ENCODE measurements around the gene KCNH5. TPM values are rescaled to one million over a fixed set of nuclear protein-coding genes. Genes with fewer than 3 reads are reported as not detected.

KCNH5 gene
- total RNA-seq, 1 donor from 2014 or later, result 2.8 TPM

GRCh38 chr14:62692490-62693106, 352.7 kb downstream of the KCNH5 start:
- peaks cover 12% of the 10 kb centered on the region for H3K4me1 Mint-ChIP-seq (ENCODE audit: unreplicated experiment)
- H3K27ac Mint-ChIP-seq, result peak overlapping the region; percentile 95
- H3K4me3 Mint-ChIP-seq, result peak overlapping the region; percentile 72
- no peak for DNase-seq (ENCODE audit: extremely low spot score, unreplicated experiment)
- peaks cover 11% of the 10 kb centered on the region for H3K9me3 Mint-ChIP-seq
- TF ChIP-seq CTCF (conservative IDR thresholded peaks at IDR 0.05), result no peak
- H3K36me3 Mint-ChIP-seq, result no peaks in the 10 kb centered on the region
- H3K27me3 Mint-ChIP-seq, result no peaks in the 10 kb centered on the region

- H3K4me3 Mint-ChIP-seq, result peak overlapping the region; percentile 72
- no peak for DNase-seq (ENCODE audit: extremely low spot score, unreplicated experiment)
- H3K9me3 Mint-ChIP-seq, result peaks cover 11% of the 10 kb centered on the region
- no peaks in the 10 kb centered on the region for H3K36me3 Mint-ChIP-seq
- no peak for TF ChIP-seq CTCF (conservative IDR thresholded peaks at IDR 0.05)
- H3K27me3 Mint-ChIP-seq, result no peaks in the 10 kb centered on the region
- H3K27ac Mint-ChIP-seq, result peak overlapping the region; percentile 95
- H3K4me1 Mint-ChIP-seq (ENCODE audit: unreplicated experiment), result peaks cover 12% of the 10 kb centered on the region
Measured at GRCh38 chr14:62691647-62692489, 353.4 kb downstream of the KCNH5 start.

GRCh38 chr14:62689733-62690132, 355.5 kb downstream of the KCNH5 start:
- no peak for DNase-seq (ENCODE audit: extremely low spot score, unreplicated experiment)
- Mint-ChIP-seq H3K4me3 (no peak overlapping the region), H3K36me3 (no peaks in the 10 kb centered on the region), H3K27ac (no peak overlapping the region), H3K9me3 (peaks cover 11% of the 10 kb centered on the region), H3K27me3 (no peaks in the 10 kb centered on the region), H3K4me1 (ENCODE audit: unreplicated experiment) (peaks cover 4% of the 10 kb centered on the region)
- TF ChIP-seq CTCF (conservative IDR thresholded peaks at IDR 0.05), result no peak

GRCh38 chr14:62687818-62688217, 357.4 kb downstream of the KCNH5 start:
- peaks cover 4% of the 10 kb centered on the region for H3K4me1 Mint-ChIP-seq (ENCODE audit: unreplicated experiment)

GRCh38 chr14:62684376-62684775, 360.9 kb downstream of the KCNH5 start:
- Mint-ChIP-seq H3K4me3 (no peak overlapping the region), H3K27me3 (no peaks in the 10 kb centered on the region), H3K4me1 (ENCODE audit: unreplicated experiment) (no peaks in the 10 kb centered on the region), H3K9me3 (peaks cover 5% of the 10 kb centered on the region), H3K36me3 (no peaks in the 10 kb centered on the region), H3K27ac (no peak overlapping the region)
- DNase-seq (ENCODE audit: extremely low spot score, unreplicated experiment), result no peak
- no peak for TF ChIP-seq CTCF (conservative IDR thresholded peaks at IDR 0.05)

More at GRCh38 chr14:62687818-62688217, 357.4 kb downstream of the KCNH5 start:
- H3K36me3 Mint-ChIP-seq, result no peaks in the 10 kb centered on the region
- peaks cover 11% of the 10 kb centered on the region for H3K9me3 Mint-ChIP-seq
- no peak overlapping the region for H3K4me3 Mint-ChIP-seq
- H3K27ac Mint-ChIP-seq, result no peak overlapping the region
- TF ChIP-seq CTCF (conservative IDR thresholded peaks at IDR 0.05), result no peak
- DNase-seq (ENCODE audit: extremely low spot score, unreplicated experiment), result no peak
- H3K27me3 Mint-ChIP-seq, result no peaks in the 10 kb centered on the region

Measured in type B pancreatic cell (in vitro differentiated cells).